HAP-1 (cell line): ENCODE data around the gene CFAP20DC.
"Not testable (repeated sequence)": the region's sequence is repeated elsewhere in the genome, so short reads cannot be mapped to it uniquely, and the experiment has no call there.

Experiments used
- DNase-seq, 2 experiments: peaks; one replicate each; pipeline ENCODE4 v3.0.0-alpha.2; 2016 to 2020; ENCODE audit warnings: low spot score in 2 of 2
- H3K27me3 ChIP-seq: fragments of 250-450 bp; sonication (Bioruptor Pico); 2 replicates; pipeline ENCODE4 v1.5.1; 2020; ENCODE audit warnings: low read depth, mild to moderate bottlenecking, moderate library complexity
- H3K36me3 ChIP-seq: fragments of 250-450 bp; sonication (Bioruptor Pico); replicated peaks from 2 replicates; pipeline ENCODE4 v1.5.1; 2020; ENCODE audit warnings: mild to moderate bottlenecking
- H3K4me1 ChIP-seq: fragments of 250-450 bp; sonication (Bioruptor Pico); 2 replicates; pipeline ENCODE4 v1.5.1; 2020; ENCODE audit warnings: mild to moderate bottlenecking
- H3K4me3 ChIP-seq: fragments of 250-450 bp; sonication (Bioruptor Pico); 2 replicates; pipeline ENCODE4 v1.5.1; 2020; ENCODE audit warnings: mild to moderate bottlenecking, moderate library complexity
- H3K9me3 ChIP-seq: fragments of 250-450 bp; sonication (Bioruptor Pico); 2 replicates; pipeline ENCODE4 v1.5.1; 2020; ENCODE audit warnings: mild to moderate bottlenecking, moderate library complexity
- in situ Hi-C: fragments of 300-500 bp; cut with MboI; formaldehyde crosslinking; loops from 3 replicates; pipeline ENCODE4 v1.14.3; 2020; ENCODE audit warnings: low sequenced_read_pairs, inconsistent platforms, mixed read lengths

Gene CFAP20DC

GRCh38 chr3:59064276-59064675 lies 14.5 kb upstream of the CFAP20DC start:
- Histone ChIP-seq H3K4me3 (no peak overlapping the region), H3K4me1 (no peaks in the 10 kb centered on the region), H3K36me3 (no peaks in the 10 kb centered on the region), H3K9me3 (no peaks in the 10 kb centered on the region), H3K27me3 (no peaks in the 10 kb centered on the region; the same call in 1 of the 2 replicates)
- no peak for DNase-seq
- in situ Hi-C loops = no loop called here

- in situ Hi-C loops = no loop called here
- no peak for DNase-seq
- H3K4me1 ChIP-seq = no peaks in the 10 kb centered on the region
- no peaks in the 10 kb centered on the region; the same call in 1 of the 2 replicates for H3K27me3 ChIP-seq
- no peaks in the 10 kb centered on the region for H3K36me3 ChIP-seq
- H3K9me3 ChIP-seq = no peaks in the 10 kb centered on the region
- H3K4me3 ChIP-seq = no peak overlapping the region
Observed at GRCh38 chr3:59056706-59057105, 6.9 kb upstream of the CFAP20DC start.

- no peak overlapping the region for H3K4me3 ChIP-seq
- in situ Hi-C loops = no loop called here
- peaks cover 10% of the 10 kb centered on the region for H3K4me1 ChIP-seq
- DNase-seq = peak; percentile 24 to 27
- H3K9me3 ChIP-seq = no peaks in the 10 kb centered on the region
- H3K36me3 ChIP-seq = no peaks in the 10 kb centered on the region
- H3K27me3 ChIP-seq = no peaks in the 10 kb centered on the region; the same call in 1 of the 2 replicates
Observed at GRCh38 chr3:59052803-59053411, 3.1 kb upstream of the CFAP20DC start.

GRCh38 chr3:59050811-59051414 lies 1.1 kb upstream of the CFAP20DC start:
- H3K4me1 ChIP-seq, H3K36me3 ChIP-seq, DNase-seq, H3K9me3 ChIP-seq, in situ Hi-C loops, H3K4me3 ChIP-seq, H3K27me3 ChIP-seq: not testable (repeated sequence)

GRCh38 chr3:59046839-59047238 lies 3.0 kb downstream of the CFAP20DC start:
- in situ Hi-C loops = no loop called here

GRCh38 chr3:59043391-59043790 lies 6.4 kb downstream of the CFAP20DC start:
- Histone ChIP-seq H3K4me3 (no peak overlapping the region), H3K9me3 (no peaks in the 10 kb centered on the region), H3K36me3 (no peaks in the 10 kb centered on the region), H3K4me1 (no peaks in the 10 kb centered on the region; the same call in none of the 2 replicates), H3K27me3 (no peaks in the 10 kb centered on the region)
- DNase-seq = no peak
- in situ Hi-C loops = no loop called here

More at GRCh38 chr3:59046839-59047238, 3.0 kb downstream of the CFAP20DC start:
- H3K27me3 ChIP-seq = no peaks in the 10 kb centered on the region
- no peaks in the 10 kb centered on the region for H3K9me3 ChIP-seq
- no peak for DNase-seq
- peaks cover 10% of the 10 kb centered on the region for H3K4me1 ChIP-seq
- H3K4me3 ChIP-seq = no peak overlapping the region
- no peaks in the 10 kb centered on the region for H3K36me3 ChIP-seq

GRCh38 chr3:59040902-59041301 lies 8.9 kb downstream of the CFAP20DC start:
- Histone ChIP-seq H3K9me3 (no peaks in the 10 kb centered on the region), H3K4me3 (no peak overlapping the region), H3K4me1 (no peaks in the 10 kb centered on the region), H3K27me3 (no peaks in the 10 kb centered on the region), H3K36me3 (no peaks in the 10 kb centered on the region)
- DNase-seq = no peak
- in situ Hi-C loops = no loop called here

GRCh38 chr3:59027607-59028006 lies 22.2 kb downstream of the CFAP20DC start:
- no peaks in the 10 kb centered on the region for H3K36me3 ChIP-seq
- in situ Hi-C loops = no loop called here
- H3K4me1 ChIP-seq = 0 out of 2 replicates have a peak, but pooled peaks cover 8% of the 10 kb centered on the region
- H3K9me3 ChIP-seq = no peaks in the 10 kb centered on the region
- H3K4me3 ChIP-seq = no peak overlapping the region
- H3K27me3 ChIP-seq = no peaks in the 10 kb centered on the region
- no peak for DNase-seq

GRCh38 chr3:59023612-59024011 lies 26.2 kb downstream of the CFAP20DC start:
- Histone ChIP-seq H3K4me1 (no peaks in the 10 kb centered on the region), H3K4me3 (no peak overlapping the region), H3K9me3 (no peaks in the 10 kb centered on the region), H3K27me3 (no peaks in the 10 kb centered on the region), H3K36me3 (no peaks in the 10 kb centered on the region)
- in situ Hi-C loops = no loop called here
- DNase-seq = no peak

GRCh38 chr3:59017617-59017984 lies 32.2 kb downstream of the CFAP20DC start:
- peaks cover 9% of the 10 kb centered on the region for H3K4me1 ChIP-seq
- no peak overlapping the region for H3K4me3 ChIP-seq
- in situ Hi-C loops = no loop called here
- DNase-seq = no peak
- no peaks in the 10 kb centered on the region for H3K27me3 ChIP-seq
- no peaks in the 10 kb centered on the region for H3K36me3 ChIP-seq
- H3K9me3 ChIP-seq = no peaks in the 10 kb centered on the region

- Histone ChIP-seq H3K4me3 (no peak overlapping the region), H3K27me3 (no peaks in the 10 kb centered on the region), H3K9me3 (no peaks in the 10 kb centered on the region), H3K36me3 (no peaks in the 10 kb centered on the region), H3K4me1 (peaks cover 9% of the 10 kb centered on the region)
- in situ Hi-C loops = no loop called here
- no peak for DNase-seq
Observed at GRCh38 chr3:59016930-59017616, 32.8 kb downstream of the CFAP20DC start.

GRCh38 chr3:59013611-59014010 lies 36.2 kb downstream of the CFAP20DC start:
- DNase-seq = no peak
- in situ Hi-C loops = no loop called here

GRCh38 chr3:59006634-59007517 lies 42.9 kb downstream of the CFAP20DC start:
- no peak overlapping the region for H3K4me3 ChIP-seq
- H3K9me3 ChIP-seq = no peaks in the 10 kb centered on the region
- H3K4me1 ChIP-seq = no peaks in the 10 kb centered on the region
- DNase-seq = no peak
- H3K36me3 ChIP-seq = no peaks in the 10 kb centered on the region
- in situ Hi-C loops = no loop called here
- H3K27me3 ChIP-seq = no peaks in the 10 kb centered on the region

More at GRCh38 chr3:59013611-59014010, 36.2 kb downstream of the CFAP20DC start:
- Histone ChIP-seq H3K4me1 (peaks cover 9% of the 10 kb centered on the region), H3K9me3 (no peaks in the 10 kb centered on the region), H3K36me3 (no peaks in the 10 kb centered on the region), H3K4me3 (no peak overlapping the region), H3K27me3 (no peaks in the 10 kb centered on the region)
